ENCODE measurements around the gene RUNX2. TPM values are rescaled to one million over a fixed set of nuclear protein-coding genes. Genes with fewer than 3 reads are reported as not detected.
"Not testable (repeated sequence)": the region's sequence is repeated elsewhere in the genome, so short reads cannot be mapped to it uniquely, and the experiment has no call there.

Gene RUNX2
- total RNA-seq, 2 donors from 2014 or later = 6.7 to 29.5 TPM

- DNase-seq (ENCODE audit: low spot score) = no peak
- peak overlapping the region in 1 of 2 donors; percentile 7 for H3K27ac Mint-ChIP-seq
Observed at GRCh38 chr6:45667766-45668165, 339.6 kb downstream of the RUNX2 start.

GRCh38 chr6:45668705-45669104 lies 340.6 kb downstream of the RUNX2 start:
- peaks cover 6 to 8% of the 10 kb centered on the region in 2 donors for H3K27me3 Mint-ChIP-seq
- no peaks in the 10 kb centered on the region for H3K36me3 Mint-ChIP-seq
- DNase-seq (ENCODE audit: low spot score) (no peak), ATAC-seq (no peak)
- H3K4me1 Mint-ChIP-seq (ENCODE audit: low read depth in 2 of 2) = peaks cover 9 to 31% of the 10 kb centered on the region in 2 donors
- H3K27ac Mint-ChIP-seq = no peak overlapping the region
- no peak overlapping the region for H3K4me3 Mint-ChIP-seq
- no peaks in the 10 kb centered on the region for H3K9me3 Mint-ChIP-seq

More at GRCh38 chr6:45667766-45668165, 339.6 kb downstream of the RUNX2 start:
- Mint-ChIP-seq H3K27me3 (peaks cover 6 to 10% of the 10 kb centered on the region in 2 donors), H3K36me3 (no peaks in the 10 kb centered on the region), H3K4me1 (ENCODE audit: low read depth in 2 of 2) (peaks cover 10 to 31% of the 10 kb centered on the region in 2 donors), H3K4me3 (no peak overlapping the region), H3K9me3 (no peaks in the 10 kb centered on the region)
- peak in 1 of 2 donors; percentile 45 for ATAC-seq

- H3K27me3 Mint-ChIP-seq; H3K9me3 Mint-ChIP-seq; DNase-seq (ENCODE audit: low spot score); H3K27ac Mint-ChIP-seq; ATAC-seq; H3K4me3 Mint-ChIP-seq; H3K36me3 Mint-ChIP-seq: not testable (repeated sequence)
- H3K4me1 Mint-ChIP-seq (ENCODE audit: low read depth in 2 of 2) = peaks cover 14 to 15% of the 10 kb centered on the region in 2 donors
Observed at GRCh38 chr6:45673167-45673566, 345.0 kb downstream of the RUNX2 start.

- H3K4me1 Mint-ChIP-seq (ENCODE audit: low read depth in 2 of 2) = peaks cover 26 to 29% of the 10 kb centered on the region in 2 donors
- H3K27me3 Mint-ChIP-seq; H3K9me3 Mint-ChIP-seq; ATAC-seq; H3K36me3 Mint-ChIP-seq; H3K27ac Mint-ChIP-seq; DNase-seq (ENCODE audit: low spot score); H3K4me3 Mint-ChIP-seq: not testable (repeated sequence)
Observed at GRCh38 chr6:45675166-45675565, 347.0 kb downstream of the RUNX2 start.

- Mint-ChIP-seq H3K9me3 (no peaks in the 10 kb centered on the region), H3K27ac (no peak overlapping the region), H3K4me3 (no peak overlapping the region), H3K36me3 (peaks cover 9% of the 10 kb centered on the region), H3K27me3 (peaks cover 0 to 3% of the 10 kb centered on the region in 2 donors), H3K4me1 (ENCODE audit: low read depth in 2 of 2) (peaks cover 26 to 29% of the 10 kb centered on the region in 2 donors)
- ATAC-seq = no peak
- DNase-seq (ENCODE audit: low spot score) = no peak
Observed at GRCh38 chr6:45675634-45676033, 347.5 kb downstream of the RUNX2 start.

GRCh38 chr6:45676380-45676779 lies 348.2 kb downstream of the RUNX2 start:
- peaks cover 0 to 3% of the 10 kb centered on the region in 2 donors for H3K27me3 Mint-ChIP-seq
- no peaks in the 10 kb centered on the region for H3K9me3 Mint-ChIP-seq
- peaks cover 26 to 29% of the 10 kb centered on the region in 2 donors for H3K4me1 Mint-ChIP-seq (ENCODE audit: low read depth in 2 of 2)
- H3K4me3 Mint-ChIP-seq = no peak overlapping the region
- no peak for ATAC-seq
- H3K36me3 Mint-ChIP-seq = peaks cover 9% of the 10 kb centered on the region
- peak overlapping the region; percentile 92 to 95 for H3K27ac Mint-ChIP-seq
- DNase-seq (ENCODE audit: low spot score) = no peak

- Mint-ChIP-seq H3K36me3 (peaks cover 18% of the 10 kb centered on the region), H3K27ac (peak overlapping the region; percentile 92 to 95), H3K4me1 (ENCODE audit: low read depth in 2 of 2) (peaks cover 33 to 39% of the 10 kb centered on the region in 2 donors), H3K27me3 (peaks cover 0 to 3% of the 10 kb centered on the region in 2 donors), H3K4me3 (peak overlapping the region; percentile 93), H3K9me3 (peaks cover 4% of the 10 kb centered on the region)
- ATAC-seq (peak; percentile 90 to 91), DNase-seq (ENCODE audit: low spot score) (peak; percentile 71)
Observed at GRCh38 chr6:45677381-45678284, 349.5 kb downstream of the RUNX2 start.

GRCh38 chr6:45678285-45678607 lies 350.1 kb downstream of the RUNX2 start:
- peaks cover 4% of the 10 kb centered on the region for H3K9me3 Mint-ChIP-seq
- H3K36me3 Mint-ChIP-seq = peaks cover 18% of the 10 kb centered on the region
- peak overlapping the region; percentile 93 for H3K4me3 Mint-ChIP-seq
- peaks cover 0 to 3% of the 10 kb centered on the region in 2 donors for H3K27me3 Mint-ChIP-seq
- peak overlapping the region; percentile 92 to 95 for H3K27ac Mint-ChIP-seq
- ATAC-seq = no peak
- no peak for DNase-seq (ENCODE audit: low spot score)
- H3K4me1 Mint-ChIP-seq (ENCODE audit: low read depth in 2 of 2) = peaks cover 33 to 39% of the 10 kb centered on the region in 2 donors

- H3K4me3 Mint-ChIP-seq = peak overlapping the region; percentile 59
- no peak for DNase-seq (ENCODE audit: low spot score)
Observed at GRCh38 chr6:45679163-45679562, 351.0 kb downstream of the RUNX2 start.

GRCh38 chr6:45679631-45680030 lies 351.5 kb downstream of the RUNX2 start:
- Mint-ChIP-seq H3K36me3 (peaks cover 18% of the 10 kb centered on the region), H3K27ac (peak overlapping the region; percentile 60 to 95), H3K4me1 (ENCODE audit: low read depth in 2 of 2) (peaks cover 33 to 39% of the 10 kb centered on the region in 2 donors), H3K4me3 (peak overlapping the region; percentile 59), H3K27me3 (peaks cover 0 to 3% of the 10 kb centered on the region in 2 donors), H3K9me3 (peaks cover 4% of the 10 kb centered on the region)
- ATAC-seq = peak in 1 of 2 donors; percentile 2
- DNase-seq (ENCODE audit: low spot score) = no peak

More at GRCh38 chr6:45679163-45679562, 351.0 kb downstream of the RUNX2 start:
- H3K36me3 Mint-ChIP-seq = peaks cover 18% of the 10 kb centered on the region
- peak overlapping the region; percentile 60 to 95 for H3K27ac Mint-ChIP-seq
- H3K27me3 Mint-ChIP-seq = peaks cover 0 to 3% of the 10 kb centered on the region in 2 donors
- peaks cover 33 to 39% of the 10 kb centered on the region in 2 donors for H3K4me1 Mint-ChIP-seq (ENCODE audit: low read depth in 2 of 2)
- ATAC-seq = no peak
- peaks cover 4% of the 10 kb centered on the region for H3K9me3 Mint-ChIP-seq

- Mint-ChIP-seq H3K36me3 (peaks cover 18% of the 10 kb centered on the region), H3K27ac (peak overlapping the region; percentile 57 to 78), H3K4me3 (peak overlapping the region; percentile 51), H3K9me3 (peaks cover 4% of the 10 kb centered on the region), H3K4me1 (ENCODE audit: low read depth in 2 of 2) (peaks cover 30 to 40% of the 10 kb centered on the region in 2 donors), H3K27me3 (peaks cover 0 to 9% of the 10 kb centered on the region in 2 donors)
- ATAC-seq (peak; percentile 82 to 83), DNase-seq (ENCODE audit: low spot score) (no peak)
Observed at GRCh38 chr6:45681860-45682511, 353.9 kb downstream of the RUNX2 start.

GRCh38 chr6:45684476-45684875 lies 356.3 kb downstream of the RUNX2 start:
- no peak overlapping the region for H3K27ac Mint-ChIP-seq
- no peak for DNase-seq (ENCODE audit: low spot score)
- H3K36me3 Mint-ChIP-seq = peaks cover 11% of the 10 kb centered on the region
- peaks cover 9 to 29% of the 10 kb centered on the region in 2 donors for H3K4me1 Mint-ChIP-seq (ENCODE audit: low read depth in 2 of 2)
- ATAC-seq = no peak
- peaks cover 0 to 9% of the 10 kb centered on the region in 2 donors for H3K27me3 Mint-ChIP-seq
- no peak overlapping the region for H3K4me3 Mint-ChIP-seq
- H3K9me3 Mint-ChIP-seq = peaks cover 4% of the 10 kb centered on the region

- Mint-ChIP-seq H3K36me3 (peaks cover 9% of the 10 kb centered on the region), H3K27me3 (peaks cover 0 to 9% of the 10 kb centered on the region in 2 donors)
- ATAC-seq = no peak
Observed at GRCh38 chr6:45685076-45685475, 356.9 kb downstream of the RUNX2 start.

More at GRCh38 chr6:45685076-45685475, 356.9 kb downstream of the RUNX2 start:
- peaks cover 7 to 24% of the 10 kb centered on the region in 2 donors for H3K4me1 Mint-ChIP-seq (ENCODE audit: low read depth in 2 of 2)
- H3K9me3 Mint-ChIP-seq = peaks cover 4% of the 10 kb centered on the region
- DNase-seq (ENCODE audit: low spot score) = no peak
- no peak overlapping the region for H3K4me3 Mint-ChIP-seq
- no peak overlapping the region for H3K27ac Mint-ChIP-seq
